ENCODE results near the gene SNCAIP. TPM values are rescaled to one million over a fixed set of nuclear protein-coding genes. Genes with fewer than 3 reads are reported as not detected.

Gene SNCAIP
- total and polyA plus RNA-seq, 2 of the 4 experiments (the other 2 are of a cell fraction) = 15.3 to 19.0 TPM

DNA sequence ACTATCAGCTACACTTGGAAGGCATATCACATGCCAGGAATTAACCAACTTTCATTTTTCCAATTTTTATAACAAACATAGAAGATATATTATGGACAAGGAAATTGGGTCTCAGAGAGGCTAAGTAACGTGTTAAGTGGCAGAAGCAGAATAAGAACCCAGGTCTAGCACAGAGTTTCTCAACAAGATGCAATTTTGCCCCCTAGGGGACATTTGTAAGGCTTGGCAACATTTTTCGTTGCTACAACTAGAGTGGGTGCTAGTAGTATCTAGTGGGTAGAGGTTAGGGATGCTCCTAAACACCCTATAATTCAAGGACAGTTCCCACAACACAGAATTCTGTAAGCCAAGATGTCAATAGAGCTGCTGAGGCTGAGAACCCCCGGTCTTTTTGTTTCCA is 180.6 kb downstream of the SNCAIP start:
- no peak for TF ChIP-seq MXI1 (IDR thresholded peaks at IDR 0.05; ENCODE audit: borderline replicate concordance, low read depth, low read length)
- peak; percentile 32; the same call in 1 of the 2 replicates for TF ChIP-seq RAD21 (IDR thresholded peaks at IDR 0.05; ENCODE audit: low read length)
- TF ChIP-seq, protein P1, sequence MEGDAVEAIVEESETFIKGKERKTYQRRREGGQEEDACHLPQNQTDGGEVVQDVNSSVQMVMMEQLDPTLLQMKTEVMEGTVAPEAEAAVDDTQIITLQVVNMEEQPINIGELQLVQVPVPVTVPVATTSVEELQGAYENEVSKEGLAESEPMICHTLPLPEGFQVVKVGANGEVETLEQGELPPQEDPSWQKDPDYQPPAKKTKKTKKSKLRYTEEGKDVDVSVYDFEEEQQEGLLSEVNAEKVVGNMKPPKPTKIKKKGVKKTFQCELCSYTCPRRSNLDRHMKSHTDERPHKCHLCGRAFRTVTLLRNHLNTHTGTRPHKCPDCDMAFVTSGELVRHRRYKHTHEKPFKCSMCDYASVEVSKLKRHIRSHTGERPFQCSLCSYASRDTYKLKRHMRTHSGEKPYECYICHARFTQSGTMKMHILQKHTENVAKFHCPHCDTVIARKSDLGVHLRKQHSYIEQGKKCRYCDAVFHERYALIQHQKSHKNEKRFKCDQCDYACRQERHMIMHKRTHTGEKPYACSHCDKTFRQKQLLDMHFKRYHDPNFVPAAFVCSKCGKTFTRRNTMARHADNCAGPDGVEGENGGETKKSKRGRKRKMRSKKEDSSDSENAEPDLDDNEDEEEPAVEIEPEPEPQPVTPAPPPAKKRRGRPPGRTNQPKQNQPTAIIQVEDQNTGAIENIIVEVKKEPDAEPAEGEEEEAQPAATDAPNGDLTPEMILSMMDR (conservative IDR thresholded peaks at IDR 0.05; ENCODE audit: low read depth, low read length) = peak; percentile 34
- TF ChIP-seq CEBPB (IDR thresholded peaks at IDR 0.05; ENCODE audit: low read depth, low read length) = no peak
- no peak for TF ChIP-seq MAFK (IDR thresholded peaks at IDR 0.05; ENCODE audit: low read depth, low read length)
- TF ChIP-seq RFX5 (IDR thresholded peaks at IDR 0.05; ENCODE audit: low read depth, low read length) = no peak
- TF ChIP-seq, protein P2, sequence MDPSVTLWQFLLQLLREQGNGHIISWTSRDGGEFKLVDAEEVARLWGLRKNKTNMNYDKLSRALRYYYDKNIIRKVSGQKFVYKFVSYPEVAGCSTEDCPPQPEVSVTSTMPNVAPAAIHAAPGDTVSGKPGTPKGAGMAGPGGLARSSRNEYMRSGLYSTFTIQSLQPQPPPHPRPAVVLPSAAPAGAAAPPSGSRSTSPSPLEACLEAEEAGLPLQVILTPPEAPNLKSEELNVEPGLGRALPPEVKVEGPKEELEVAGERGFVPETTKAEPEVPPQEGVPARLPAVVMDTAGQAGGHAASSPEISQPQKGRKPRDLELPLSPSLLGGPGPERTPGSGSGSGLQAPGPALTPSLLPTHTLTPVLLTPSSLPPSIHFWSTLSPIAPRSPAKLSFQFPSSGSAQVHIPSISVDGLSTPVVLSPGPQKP (IDR thresholded peaks at IDR 0.05; ENCODE audit: borderline replicate concordance, low read depth, low read length) = no peak
- TF ChIP-seq SMC3 (IDR thresholded peaks at IDR 0.05; ENCODE audit: low read depth, low read length) = no peak
- TF ChIP-seq RCOR1 (IDR thresholded peaks at IDR 0.05; ENCODE audit: insufficient replicate concordance, low read length) = no peak
- TF ChIP-seq POLR2A (IDR thresholded peaks at IDR 0.05; ENCODE audit: low read depth, low read length) = no peak
- no peak for TF ChIP-seq CHD1 (IDR thresholded peaks at IDR 0.05; ENCODE audit: low read depth, low read length)
- TF ChIP-seq, protein P3, sequence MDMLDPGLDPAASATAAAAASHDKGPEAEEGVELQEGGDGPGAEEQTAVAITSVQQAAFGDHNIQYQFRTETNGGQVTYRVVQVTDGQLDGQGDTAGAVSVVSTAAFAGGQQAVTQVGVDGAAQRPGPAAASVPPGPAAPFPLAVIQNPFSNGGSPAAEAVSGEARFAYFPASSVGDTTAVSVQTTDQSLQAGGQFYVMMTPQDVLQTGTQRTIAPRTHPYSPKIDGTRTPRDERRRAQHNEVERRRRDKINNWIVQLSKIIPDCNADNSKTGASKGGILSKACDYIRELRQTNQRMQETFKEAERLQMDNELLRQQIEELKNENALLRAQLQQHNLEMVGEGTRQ (IDR thresholded peaks at IDR 0.05; ENCODE audit: low read depth, low read length) = no peak
- TF ChIP-seq MAZ (IDR thresholded peaks at IDR 0.05; ENCODE audit: borderline replicate concordance, low read depth, low read length) = no peak
- DNase-seq = no peak
- no peak overlapping the region for H2AK9ac ChIP-seq (replicated peaks; ENCODE audit: low read depth, low read length, poor library complexity)
- H4K5ac ChIP-seq (ENCODE audit: low read depth, low read length) = no peak overlapping the region
- peaks cover 4% of the 10 kb centered on the region for H3K4me1 ChIP-seq (ENCODE audit: control insufficient read depth, insufficient read depth, low read length)
- no peaks in the 10 kb centered on the region for H3K9me3 ChIP-seq (ENCODE audit: control insufficient read depth, insufficient read depth, low read length)
- dilution Hi-C loops (cut with HindIII; ENCODE audit: low sequenced_read_pairs, unreplicated experiment) = no loop called here
- H4K8ac ChIP-seq (ENCODE audit: low read depth in 2 of 2, low read length in 2 of 2) = no peak overlapping the region
- H2BK15ac ChIP-seq (ENCODE audit: low read depth, low read length) = no peak overlapping the region
- no peak overlapping the region for H2BK5ac ChIP-seq (ENCODE audit: low read depth, low read length, poor library complexity, severe bottlenecking)
- H3K9me1 ChIP-seq (ENCODE audit: insufficient read depth, low read length) = no peaks in the 10 kb centered on the region
- H3K4me3 ChIP-seq (ENCODE audit: insufficient read depth, low read depth, low read length) = no peak overlapping the region
- in situ Hi-C loops (cut with MboI; ENCODE audit: low sequenced_read_pairs) = loop anchor here (5.0 kb wide), 1 partner anchor 300 kb away; no protein-coding TSS in a partner anchor
- H3K4me2 ChIP-seq (ENCODE audit: low read depth, low read length) = no peak overlapping the region
- ATAC-seq (ENCODE audit: low read depth) = peak; percentile 37; the same call in 1 of the 2 replicates
- H3K23ac ChIP-seq (ENCODE audit: low read depth, low read length) = no peak overlapping the region
- no peak overlapping the region for H3K56ac ChIP-seq (ENCODE audit: extremely low read depth, insufficient read depth, low read length)
- H4K20me1 ChIP-seq (ENCODE audit: insufficient read depth, low read length) = no peaks in the 10 kb centered on the region
- H2AK5ac ChIP-seq (ENCODE audit: low read depth, low read length) = no peak overlapping the region
- no peak overlapping the region for H2BK120ac ChIP-seq (ENCODE audit: low read depth, low read length)
- no peaks in the 10 kb centered on the region for H3K36me3 ChIP-seq (ENCODE audit: control insufficient read depth, insufficient read depth, low read length)
- intact Hi-C loops (cut with micrococcal nuclease) = loop anchor here (10.0 kb wide), 1 partner anchor 528 kb away; the partner anchor contains the start of gene SRFBP1
- H3K4ac ChIP-seq (ENCODE audit: low read depth, low read length) = no peak overlapping the region
- no peak overlapping the region for H3K9ac ChIP-seq (ENCODE audit: low read depth, low read length)
- H4K91ac ChIP-seq (ENCODE audit: insufficient read depth, low read depth, low read length) = no peak overlapping the region
- H3K79me1 ChIP-seq (ENCODE audit: low read depth in 1 of 2, low read length in 2 of 2) = no peaks in the 10 kb centered on the region
- 100% methylated on average over 1 of the region's 3 CpGs; no CpG with 5 or more reads in 1 of the 2 experiments for WGBS, 2 experiments (ENCODE audit: extremely low coverage in 2 of 2, insufficient read length in 1 of 2)
- H2BK20ac ChIP-seq (ENCODE audit: low read depth, low read length) = no peak overlapping the region
- CTCF ChIA-PET = interaction anchor here (0.6 kb wide), 1 partner anchor 529 kb away, joined by 4 read pairs; no protein-coding TSS in a partner anchor
- POLR2A ChIA-PET (ENCODE audit: unreplicated experiment) = no interaction called here
- H3K18ac ChIP-seq (ENCODE audit: low read depth, low read length) = no peak overlapping the region
- H3K27ac ChIP-seq (ENCODE audit: insufficient read depth, low read length) = no peak overlapping the region
- BruUV-seq (replicated peaks) = no TSS peak
- H2AFZ ChIP-seq (replicated peaks; ENCODE audit: low read length, poor library complexity) = no peak overlapping the region
- no peaks in the 10 kb centered on the region for H3K27me3 ChIP-seq (ENCODE audit: control insufficient read depth, insufficient read depth, low read length)
- no peak overlapping the region for H3K14ac ChIP-seq (replicated peaks; ENCODE audit: low read depth, low read length)

All from IMR-90 (cell line).